ENCODE measurements around the gene BMP2. TPM values are rescaled to one million over a fixed set of nuclear protein-coding genes. Genes with fewer than 3 reads are reported as not detected.

BMP2 gene
- total RNA-seq, 1 donor from 2014 or later, result 9.2 TPM

DNA sequence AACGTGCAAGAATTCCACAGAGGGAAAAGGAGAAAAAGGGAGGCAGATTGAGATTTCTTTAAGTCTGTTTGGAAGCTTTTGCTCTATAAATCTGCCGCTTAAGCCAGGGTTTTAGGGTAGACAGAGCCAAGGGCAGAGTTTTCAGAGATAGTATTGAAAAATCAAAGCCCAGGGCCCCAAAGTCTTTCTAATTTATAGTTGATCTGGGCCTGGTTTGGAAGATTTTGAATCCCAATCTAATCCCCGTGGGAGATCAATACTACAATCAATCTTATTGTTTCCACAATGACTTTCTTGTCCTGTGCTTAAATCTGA lies 3.3 kb downstream of the BMP2 start:
- H3K4me2 ChIP-seq (ENCODE audit: low read length), result peak overlapping the region; percentile 87
- H3K27ac Mint-ChIP-seq (ENCODE audit: unreplicated experiment), result no peak overlapping the region

DNA sequence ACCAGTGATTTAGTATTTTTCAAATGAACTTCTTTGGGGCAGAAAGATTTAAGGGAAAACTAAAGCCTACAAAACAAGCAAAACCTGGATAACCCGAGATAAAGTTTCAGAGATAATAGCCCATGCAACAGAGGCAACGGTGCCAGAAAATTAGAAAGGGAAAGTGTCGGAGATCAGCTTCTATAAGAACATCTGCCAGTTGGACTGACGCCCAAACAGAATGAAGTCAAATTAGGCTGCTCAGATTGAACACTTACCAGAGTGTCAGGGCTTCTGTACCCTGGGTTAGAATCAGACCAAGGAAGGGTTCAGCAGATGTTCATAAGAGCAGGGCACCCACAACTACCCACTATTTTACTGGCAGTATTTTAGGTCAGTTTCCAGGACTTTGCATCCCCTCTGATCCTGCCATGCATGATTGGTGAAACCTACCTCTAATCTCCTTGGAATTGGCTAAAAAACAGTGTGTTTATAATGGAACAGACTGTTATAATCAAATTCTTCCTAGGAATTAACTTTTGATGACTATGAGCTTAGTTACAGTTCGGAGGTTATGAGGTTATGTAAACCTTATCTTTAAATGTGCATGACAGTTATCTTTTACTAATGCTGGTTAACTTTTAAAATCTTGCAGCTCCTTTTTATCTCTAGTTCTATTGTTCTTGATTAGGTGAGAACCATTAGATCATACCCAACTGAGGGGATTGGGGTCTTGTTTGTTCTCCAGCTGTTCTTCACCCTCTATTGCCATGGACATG lies 13.1 kb downstream of the BMP2 start:
- no peaks in the 10 kb centered on the region for H3K9me3 ChIP-seq (ENCODE audit: insufficient read depth, low read depth, low read length)
- H3K9ac ChIP-seq (ENCODE audit: low read length), result no peak overlapping the region
- FAIRE-seq (no peak), DNase-seq (ENCODE audit: low read depth) (no peak)
- no peak overlapping the region for H3K27ac ChIP-seq (ENCODE audit: low read depth, low read length)
- Mint-ChIP-seq H3K36me3 (ENCODE audit: low read depth, unreplicated experiment) (no peaks in the 10 kb centered on the region), H3K27ac (ENCODE audit: unreplicated experiment) (no peak overlapping the region), H3K9me3 (ENCODE audit: unreplicated experiment) (no peaks in the 10 kb centered on the region), H3K4me3 (ENCODE audit: unreplicated experiment) (no peak overlapping the region), H3K27me3 (ENCODE audit: low read depth, unreplicated experiment) (no peaks in the 10 kb centered on the region), H3K4me1 (ENCODE audit: low read depth, unreplicated experiment) (no peaks in the 10 kb centered on the region)
- H3K4me1 ChIP-seq (ENCODE audit: insufficient read depth, low read length), result no peaks in the 10 kb centered on the region
- TF ChIP-seq EZH2 (IDR thresholded peaks at IDR 0.05; ENCODE audit: insufficient read depth, low read length), result no peak
- TF ChIP-seq, protein P1, sequence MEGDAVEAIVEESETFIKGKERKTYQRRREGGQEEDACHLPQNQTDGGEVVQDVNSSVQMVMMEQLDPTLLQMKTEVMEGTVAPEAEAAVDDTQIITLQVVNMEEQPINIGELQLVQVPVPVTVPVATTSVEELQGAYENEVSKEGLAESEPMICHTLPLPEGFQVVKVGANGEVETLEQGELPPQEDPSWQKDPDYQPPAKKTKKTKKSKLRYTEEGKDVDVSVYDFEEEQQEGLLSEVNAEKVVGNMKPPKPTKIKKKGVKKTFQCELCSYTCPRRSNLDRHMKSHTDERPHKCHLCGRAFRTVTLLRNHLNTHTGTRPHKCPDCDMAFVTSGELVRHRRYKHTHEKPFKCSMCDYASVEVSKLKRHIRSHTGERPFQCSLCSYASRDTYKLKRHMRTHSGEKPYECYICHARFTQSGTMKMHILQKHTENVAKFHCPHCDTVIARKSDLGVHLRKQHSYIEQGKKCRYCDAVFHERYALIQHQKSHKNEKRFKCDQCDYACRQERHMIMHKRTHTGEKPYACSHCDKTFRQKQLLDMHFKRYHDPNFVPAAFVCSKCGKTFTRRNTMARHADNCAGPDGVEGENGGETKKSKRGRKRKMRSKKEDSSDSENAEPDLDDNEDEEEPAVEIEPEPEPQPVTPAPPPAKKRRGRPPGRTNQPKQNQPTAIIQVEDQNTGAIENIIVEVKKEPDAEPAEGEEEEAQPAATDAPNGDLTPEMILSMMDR (IDR thresholded peaks at IDR 0.05; ENCODE audit: insufficient read depth, low read depth, low read length), result no peak
- H3K79me2 ChIP-seq (ENCODE audit: insufficient read depth, low read length), result no peaks in the 10 kb centered on the region
- no peaks in the 10 kb centered on the region for H3K27me3 ChIP-seq (ENCODE audit: insufficient read depth, low read length)
- no peak overlapping the region for H3K4me2 ChIP-seq (ENCODE audit: low read length)
- H3K36me3 ChIP-seq (ENCODE audit: insufficient read depth, low read length), result no peaks in the 10 kb centered on the region
- no peak overlapping the region for H2AFZ ChIP-seq (ENCODE audit: low read depth, low read length)
- H3K4me3 ChIP-seq (ENCODE audit: insufficient read depth, low read depth, low read length), result no peak overlapping the region
- H4K20me1 ChIP-seq (ENCODE audit: insufficient read depth, low read length), result no peaks in the 10 kb centered on the region

More for the DNA sequence above, 3.3 kb downstream of the BMP2 start:
- H3K4me1 Mint-ChIP-seq (ENCODE audit: low read depth, unreplicated experiment), result peaks cover 2% of the 10 kb centered on the region
- no peaks in the 10 kb centered on the region for H3K9me3 Mint-ChIP-seq (ENCODE audit: unreplicated experiment)
- Histone ChIP-seq H3K27ac (ENCODE audit: low read depth, low read length) (no peak overlapping the region), H3K79me2 (ENCODE audit: insufficient read depth, low read length) (no peaks in the 10 kb centered on the region), H3K4me1 (ENCODE audit: insufficient read depth, low read length) (peaks cover 13% of the 10 kb centered on the region), H4K20me1 (ENCODE audit: insufficient read depth, low read length) (peaks cover 18% of the 10 kb centered on the region), H3K36me3 (ENCODE audit: insufficient read depth, low read length) (no peaks in the 10 kb centered on the region), H2AFZ (ENCODE audit: low read depth, low read length) (peak overlapping the region; percentile 82), H3K9me3 (ENCODE audit: insufficient read depth, low read depth, low read length) (no peaks in the 10 kb centered on the region), H3K4me3 (ENCODE audit: insufficient read depth, low read depth, low read length) (peak overlapping the region; percentile 69), H3K27me3 (ENCODE audit: insufficient read depth, low read length) (no peaks in the 10 kb centered on the region), H3K9ac (ENCODE audit: low read length) (peak overlapping the region; percentile 55)
- no peak for DNase-seq (ENCODE audit: low read depth)
- H3K27me3 Mint-ChIP-seq (ENCODE audit: low read depth, unreplicated experiment), result peaks cover 3% of the 10 kb centered on the region
- no peaks in the 10 kb centered on the region for H3K36me3 Mint-ChIP-seq (ENCODE audit: low read depth, unreplicated experiment)
- peak overlapping the region; percentile 90 for H3K4me3 Mint-ChIP-seq (ENCODE audit: unreplicated experiment)
- no peak for FAIRE-seq
- TF ChIP-seq EZH2 (IDR thresholded peaks at IDR 0.05; ENCODE audit: insufficient read depth, low read length), result no peak
- TF ChIP-seq, protein P1 (IDR thresholded peaks at IDR 0.05; ENCODE audit: insufficient read depth, low read depth, low read length), result no peak

DNA sequence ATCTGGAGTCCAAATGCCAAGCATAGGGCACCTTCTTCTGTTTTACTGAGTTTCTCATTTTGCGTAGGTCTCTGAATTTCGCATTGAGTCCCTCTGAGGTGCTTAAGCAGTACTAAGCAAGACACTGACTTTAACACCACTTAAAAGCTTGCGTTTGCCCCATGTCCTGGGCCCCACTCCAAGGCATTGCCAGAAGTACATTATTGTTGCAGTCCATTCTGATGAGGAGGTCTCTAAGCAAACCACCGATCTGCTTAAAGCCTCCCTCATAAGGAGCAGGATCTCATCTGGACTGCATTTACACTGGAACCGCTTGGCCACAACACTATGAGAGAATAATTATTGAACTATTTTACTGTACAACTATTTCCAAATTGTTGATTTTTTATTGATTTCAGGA lies 16.3 kb downstream of the BMP2 start:
- Mint-ChIP-seq H3K9me3 (ENCODE audit: unreplicated experiment) (no peaks in the 10 kb centered on the region), H3K4me1 (ENCODE audit: low read depth, unreplicated experiment) (no peaks in the 10 kb centered on the region), H3K4me3 (ENCODE audit: unreplicated experiment) (no peak overlapping the region), H3K27me3 (ENCODE audit: low read depth, unreplicated experiment) (no peaks in the 10 kb centered on the region), H3K27ac (ENCODE audit: unreplicated experiment) (no peak overlapping the region), H3K36me3 (ENCODE audit: low read depth, unreplicated experiment) (no peaks in the 10 kb centered on the region)
- Histone ChIP-seq H3K79me2 (ENCODE audit: insufficient read depth, low read length) (no peaks in the 10 kb centered on the region), H2AFZ (ENCODE audit: low read depth, low read length) (no peak overlapping the region), H3K27me3 (ENCODE audit: insufficient read depth, low read length) (no peaks in the 10 kb centered on the region), H3K9ac (ENCODE audit: low read length) (no peak overlapping the region), H3K4me2 (ENCODE audit: low read length) (no peak overlapping the region), H4K20me1 (ENCODE audit: insufficient read depth, low read length) (no peaks in the 10 kb centered on the region), H3K4me3 (ENCODE audit: insufficient read depth, low read depth, low read length) (no peak overlapping the region), H3K36me3 (ENCODE audit: insufficient read depth, low read length) (no peaks in the 10 kb centered on the region), H3K27ac (ENCODE audit: low read depth, low read length) (no peak overlapping the region), H3K9me3 (ENCODE audit: insufficient read depth, low read depth, low read length) (no peaks in the 10 kb centered on the region), H3K4me1 (ENCODE audit: insufficient read depth, low read length) (no peaks in the 10 kb centered on the region)
- FAIRE-seq (no peak), DNase-seq (ENCODE audit: low read depth) (peak; percentile 41)
- no peak for TF ChIP-seq EZH2 (IDR thresholded peaks at IDR 0.05; ENCODE audit: insufficient read depth, low read length)
